Measurements from ENCODE around the gene EML4. TPM values are rescaled to one million over a fixed set of nuclear protein-coding genes. Genes with fewer than 3 reads are reported as not detected.

Gene EML4
- total and polyA plus RNA-seq, 2 donors (not counting 1 experiment from before 2014, with no cell fraction given): 49.4 to 134 TPM

- ATAC-seq (ENCODE audit: low read depth): no peak
- no peak overlapping the region for H3K9ac ChIP-seq (ENCODE audit: low read length)
- CTCF ChIA-PET: no interaction called here
- Mint-ChIP-seq H3K4me1 (no peaks in the 10 kb centered on the region), H3K4me3 (no peak overlapping the region), H3K27me3 (no peaks in the 10 kb centered on the region), H3K27ac (no peak overlapping the region), H3K9me3 (ENCODE audit: insufficient read depth) (no peaks in the 10 kb centered on the region)
- no peak overlapping the region for H3K4me2 ChIP-seq (replicated peaks; ENCODE audit: low read depth, low read length, poor library complexity, severe bottlenecking)
- H3K36me3 ChIP-seq (replicated peaks in 1 of 2; ENCODE audit: control extremely low read depth in 1 of 2, control insufficient read depth in 1 of 2, extremely low read depth in 1 of 2, insufficient read depth in 2 of 2, low read length in 1 of 2): peaks cover 23 to 82% of the 10 kb centered on the region in 2 experiments
- no peak for DNase-seq
- no peak for TF ChIP-seq EZH2 (IDR thresholded peaks at IDR 0.05; ENCODE audit: borderline replicate concordance, insufficient read depth, low read depth, low read length, poor library complexity, severe bottlenecking)
- TF ChIP-seq CTCF (IDR thresholded peaks at IDR 0.05): no peak
- no peaks in the 10 kb centered on the region for H4K20me1 ChIP-seq (ENCODE audit: control insufficient read depth, insufficient read depth, low read length, poor library complexity, severe bottlenecking)
- no peaks in the 10 kb centered on the region for H3K27me3 ChIP-seq (replicated peaks in 1 of 4; ENCODE audit: control extremely low read depth in 1 of 4, control insufficient read depth in 3 of 4, insufficient read depth in 4 of 4, low read length in 3 of 4)
- H3K9me3 ChIP-seq (ENCODE audit: control extremely low read depth in 1 of 3, control insufficient read depth in 2 of 3, insufficient read depth in 1 of 3, low read length in 2 of 3): no peaks in the 10 kb centered on the region
- no peak overlapping the region for H3K4me3 ChIP-seq (ENCODE audit: control extremely low read depth in 1 of 5, extremely low read depth in 1 of 5, insufficient read depth in 1 of 5, low read depth in 2 of 5, low read length in 4 of 5)
- no peak overlapping the region for H2AFZ ChIP-seq (ENCODE audit: insufficient read depth, low read depth, low read length, poor library complexity, severe bottlenecking)
- POLR2A ChIA-PET: no interaction called here
- H3K4me1 ChIP-seq (ENCODE audit: control insufficient read depth in 2 of 2, insufficient read depth in 2 of 2, low read length in 2 of 2): no peaks in the 10 kb centered on the region
- intact Hi-C loops (cut with micrococcal nuclease): loop anchor here (5.0 kb wide), 1 partner anchor 428 kb away; no protein-coding TSS in a partner anchor
- H3K79me2 ChIP-seq (ENCODE audit: control insufficient read depth, insufficient read depth, low read length): peaks cover 5% of the 10 kb centered on the region
- no peak overlapping the region for H3K27ac ChIP-seq (ENCODE audit: low read length in 2 of 2)
- WGBS (ENCODE audit: insufficient coverage): 100% methylated on average over 1 of the region's 6 CpGs
These were observed 114.9 kb downstream of the EML4 start for GRCh38 chr2:42284019-42284418.

GRCh38 chr2:42286268-42286946, 117.3 kb downstream of the EML4 start:
- ChIA-PET CTCF (no interaction called here), POLR2A (no interaction called here)
- no peaks in the 10 kb centered on the region for H3K27me3 Mint-ChIP-seq

More at GRCh38 chr2:42286268-42286946, 117.3 kb downstream of the EML4 start:
- ATAC-seq (ENCODE audit: low read depth) (no peak), DNase-seq (no peak)
- Histone ChIP-seq H3K4me2 (replicated peaks; ENCODE audit: low read depth, low read length, poor library complexity, severe bottlenecking) (no peak overlapping the region), H3K36me3 (replicated peaks in 1 of 2; ENCODE audit: control extremely low read depth in 1 of 2, control insufficient read depth in 1 of 2, extremely low read depth in 1 of 2, insufficient read depth in 2 of 2, low read length in 1 of 2) (peaks cover 29 to 88% of the 10 kb centered on the region in 2 experiments), H3K9ac (ENCODE audit: low read length) (no peak overlapping the region), H4K20me1 (ENCODE audit: control insufficient read depth, insufficient read depth, low read length, poor library complexity, severe bottlenecking) (no peaks in the 10 kb centered on the region), H2AFZ (ENCODE audit: insufficient read depth, low read depth, low read length, poor library complexity, severe bottlenecking) (no peak overlapping the region), H3K9me3 (ENCODE audit: control extremely low read depth in 1 of 3, control insufficient read depth in 2 of 3, insufficient read depth in 1 of 3, low read length in 2 of 3) (no peaks in the 10 kb centered on the region), H3K4me1 (ENCODE audit: control insufficient read depth in 2 of 2, insufficient read depth in 2 of 2, low read length in 2 of 2) (no peaks in the 10 kb centered on the region), H3K27me3 (replicated peaks in 1 of 4; ENCODE audit: control extremely low read depth in 1 of 4, control insufficient read depth in 3 of 4, insufficient read depth in 4 of 4, low read length in 3 of 4) (no peaks in the 10 kb centered on the region), H3K4me3 (ENCODE audit: control extremely low read depth in 1 of 5, extremely low read depth in 1 of 5, insufficient read depth in 1 of 5, low read depth in 2 of 5, low read length in 4 of 5) (no peak overlapping the region), H3K79me2 (ENCODE audit: control insufficient read depth, insufficient read depth, low read length) (peaks cover 5% of the 10 kb centered on the region), H3K27ac (ENCODE audit: low read length in 2 of 2) (no peak overlapping the region)
- TF ChIP-seq EZH2 (IDR thresholded peaks at IDR 0.05; ENCODE audit: borderline replicate concordance, insufficient read depth, low read depth, low read length, poor library complexity, severe bottlenecking) (no peak), CTCF (IDR thresholded peaks at IDR 0.05) (no peak)
- no peaks in the 10 kb centered on the region for H3K4me1 Mint-ChIP-seq
- WGBS (ENCODE audit: insufficient coverage): no CpG with 5 or more reads among the region's 2 CpGs
- H3K27ac Mint-ChIP-seq: no peak overlapping the region
- H3K9me3 Mint-ChIP-seq (ENCODE audit: insufficient read depth): no peaks in the 10 kb centered on the region
- intact Hi-C loops (cut with micrococcal nuclease): no loop called here
- H3K4me3 Mint-ChIP-seq: no peak overlapping the region
